HG02885 (cell line): Measurements from ENCODE around the gene TTC28.
A peak's percentile ranks its signal among the peaks of the same experiment; 100 is the strongest.

Experiments used
- ATAC-seq: cut with Tn5 transposase; IDR thresholded peaks from one replicate; pipeline ENCODE4 v1.9.1; 2021; ENCODE audit warnings: mild to moderate bottlenecking; ENCODE audit not compliant: unreplicated experiment, poor library complexity

Gene TTC28

DNA sequence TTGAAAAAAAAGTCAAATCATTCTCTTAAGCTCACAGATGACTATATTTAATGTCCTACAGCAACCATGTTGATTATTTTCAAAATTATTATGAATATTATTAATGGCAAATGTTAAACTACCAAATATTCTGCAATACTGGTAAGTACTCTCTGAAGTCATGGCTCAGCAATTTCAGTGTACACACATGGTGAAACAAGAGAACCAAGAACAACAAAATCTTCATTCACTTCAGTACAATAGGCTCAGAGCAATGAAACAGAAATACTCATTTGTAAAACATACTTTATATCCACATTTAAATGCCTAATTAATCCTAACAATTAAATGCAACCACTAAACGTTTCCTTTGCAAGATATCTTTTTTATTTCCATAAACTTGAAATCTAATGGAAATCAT lies 347.2 kb downstream of the TTC28 start:
- no peak for ATAC-seq

DNA sequence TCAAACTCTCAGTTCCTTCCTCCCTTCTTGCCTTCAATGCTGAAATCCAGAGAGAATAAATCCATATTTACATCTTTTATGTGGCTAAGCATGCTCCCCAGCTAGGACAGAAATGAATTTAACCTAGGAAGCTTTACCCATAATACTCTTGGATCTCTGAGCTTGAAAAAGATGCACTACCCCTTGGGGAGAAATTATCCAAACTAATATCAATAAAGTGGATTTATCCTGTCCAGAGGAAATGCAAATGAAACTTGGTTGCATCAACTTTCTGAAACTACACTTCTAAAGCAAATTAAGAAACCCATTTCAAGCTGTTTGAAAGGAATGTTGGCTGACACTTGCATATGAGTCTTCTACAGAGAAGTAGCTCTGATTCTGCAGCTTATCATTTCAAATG lies 347.9 kb downstream of the TTC28 start:
- no peak for ATAC-seq

DNA sequence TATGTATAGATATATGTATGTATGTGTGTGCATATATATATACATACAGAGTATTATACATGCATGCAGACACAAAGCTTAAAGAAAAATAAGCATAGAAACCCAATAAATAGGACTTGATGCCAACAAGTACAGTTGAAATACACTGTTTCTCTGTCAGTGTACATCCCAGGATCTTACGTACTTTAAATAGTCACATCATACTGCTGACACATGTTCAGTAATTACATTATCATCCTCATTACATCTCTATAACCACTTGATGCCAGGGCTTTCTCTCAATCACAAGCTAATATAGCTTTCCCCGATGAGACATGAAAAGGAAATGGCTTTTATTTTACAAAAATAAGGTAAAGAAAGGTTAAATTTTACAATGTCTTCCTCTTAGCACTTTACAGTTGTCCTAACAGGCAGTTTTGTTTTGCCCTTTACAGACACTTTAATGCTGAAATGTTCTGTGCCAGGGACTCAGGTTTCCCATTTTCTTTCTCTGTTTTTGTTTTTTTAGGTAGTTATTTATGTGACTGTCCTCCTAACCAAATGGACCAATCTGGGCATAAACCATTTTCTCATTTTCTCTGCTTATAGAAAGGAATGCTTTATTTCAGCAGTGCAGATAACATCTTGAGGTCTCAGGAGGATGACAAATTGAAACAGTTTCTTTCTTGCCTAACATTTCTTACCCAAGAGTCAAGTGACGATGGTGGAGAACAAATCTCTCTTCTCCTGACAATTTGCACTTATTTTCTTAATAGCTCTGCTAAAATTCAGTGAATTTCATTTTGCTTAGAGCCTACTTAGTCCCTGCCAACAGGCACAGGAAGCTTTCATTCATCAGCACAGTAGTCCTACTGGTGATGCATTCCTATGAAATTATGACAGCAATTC lies 350.2 kb downstream of the TTC28 start:
- no peak for ATAC-seq

DNA sequence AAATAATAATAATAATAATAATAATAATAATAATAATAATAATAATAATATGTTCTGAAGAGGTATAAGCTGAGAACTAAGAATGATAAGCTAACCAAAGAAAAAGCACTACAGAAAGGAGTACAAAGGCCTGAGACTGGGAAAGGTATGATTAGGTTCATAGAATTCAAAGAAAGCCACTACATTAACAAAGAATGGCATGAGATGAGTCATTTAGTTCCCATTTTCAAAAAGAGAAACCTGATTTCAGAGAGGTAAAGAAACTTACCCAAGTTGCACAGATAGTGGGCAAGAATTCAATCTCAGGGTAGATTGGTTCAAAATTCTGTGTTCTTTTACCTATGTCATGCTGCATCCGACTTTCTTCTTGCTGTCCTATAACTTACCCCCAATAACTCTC lies 350.9 kb downstream of the TTC28 start:
- ATAC-seq = no peak

DNA sequence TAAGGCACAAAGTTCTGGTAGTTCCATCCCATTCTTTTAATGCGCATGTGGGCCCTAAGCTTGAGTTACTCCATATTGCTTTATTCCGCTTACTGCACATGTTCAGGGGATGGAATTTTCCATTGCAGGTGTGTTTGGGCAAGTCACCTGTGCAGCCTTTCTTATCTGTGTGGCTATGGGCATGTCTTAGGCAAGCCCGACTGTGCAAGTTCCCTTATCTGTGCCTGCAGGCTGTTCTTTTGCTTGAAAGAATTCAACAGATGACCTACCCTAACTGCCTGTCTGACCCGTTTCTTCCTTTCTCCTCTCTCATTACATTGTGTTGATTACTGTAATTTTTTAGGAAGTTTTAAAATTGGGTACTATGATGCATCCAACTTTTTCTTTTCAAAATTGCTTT lies 363.6 kb downstream of the TTC28 start:
- no peak for ATAC-seq

DNA sequence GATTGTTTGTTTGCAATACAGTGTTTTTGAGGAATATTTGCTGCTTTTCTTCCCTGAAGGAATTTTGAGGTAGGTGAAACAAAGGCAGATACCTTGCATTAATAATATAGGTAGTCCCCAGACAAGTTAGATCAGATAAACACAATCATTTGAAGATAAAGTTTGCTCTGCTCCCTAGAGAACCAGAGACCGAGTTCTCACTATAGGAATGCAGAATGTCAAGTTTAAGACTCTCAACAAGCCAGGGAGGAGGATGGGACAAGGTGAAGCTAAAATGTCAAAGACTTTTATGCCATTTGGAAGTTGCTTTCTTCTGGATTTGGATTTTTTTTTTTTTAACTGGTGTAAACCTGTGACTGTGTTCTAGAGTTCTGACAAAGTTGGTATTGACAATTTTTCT lies 364.7 kb downstream of the TTC28 start:
- no peak for ATAC-seq

DNA sequence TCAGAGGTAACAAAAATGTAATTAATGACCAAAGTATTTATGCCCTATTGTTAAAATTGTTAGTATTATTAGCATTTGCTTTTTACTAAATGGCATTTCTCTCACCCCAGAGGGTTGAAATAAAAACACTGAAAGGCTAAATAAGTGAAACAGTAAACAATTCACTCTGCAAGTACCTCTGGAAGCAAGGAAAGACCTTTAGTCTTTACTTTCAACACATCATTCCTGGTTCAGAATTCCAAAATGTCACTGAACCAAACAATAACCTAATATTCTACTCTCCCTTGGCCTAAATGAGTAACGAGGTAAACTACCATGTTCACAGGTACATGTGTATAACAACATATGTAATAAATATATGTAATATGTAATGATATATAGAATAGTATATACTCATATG lies 369.3 kb downstream of the TTC28 start:
- ATAC-seq = no peak

DNA sequence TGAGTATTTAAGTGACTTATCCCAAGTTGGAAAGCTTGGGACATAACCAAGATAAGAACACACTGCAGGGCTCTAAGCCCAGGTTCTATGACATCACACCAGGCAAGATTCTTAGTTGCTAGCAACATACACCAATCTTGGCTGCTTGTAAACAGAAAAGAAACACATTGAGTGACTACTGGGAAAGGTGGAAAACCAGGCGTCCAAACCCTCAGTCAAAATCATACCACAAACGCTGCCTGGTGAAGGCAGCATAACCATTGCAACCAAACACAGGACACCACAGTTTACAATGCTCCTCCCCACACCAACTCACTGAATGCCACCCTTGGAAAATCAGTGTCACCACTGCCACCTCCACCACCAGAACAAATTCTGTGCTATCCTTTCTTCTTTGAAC lies 379.9 kb downstream of the TTC28 start:
- no peak for ATAC-seq

DNA sequence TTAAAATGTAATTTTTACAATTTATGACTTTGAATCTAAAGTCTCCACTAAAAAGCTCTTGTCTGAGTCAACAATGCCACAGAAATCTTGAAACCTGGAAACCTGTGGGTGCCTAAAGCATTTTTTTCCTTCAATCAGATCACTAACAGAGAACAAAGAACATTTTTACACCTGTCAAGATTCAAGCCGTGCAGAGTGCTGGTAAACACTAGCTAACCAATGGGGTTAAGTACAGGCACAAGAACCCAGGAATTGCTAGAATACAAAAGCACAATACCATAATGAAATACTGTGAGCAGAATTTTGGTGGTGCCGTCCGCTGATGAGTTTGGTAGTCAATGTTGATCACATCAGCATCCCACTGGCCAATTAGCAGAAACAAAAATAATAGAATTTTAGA lies 380.3 kb downstream of the TTC28 start:
- ATAC-seq = no peak

DNA sequence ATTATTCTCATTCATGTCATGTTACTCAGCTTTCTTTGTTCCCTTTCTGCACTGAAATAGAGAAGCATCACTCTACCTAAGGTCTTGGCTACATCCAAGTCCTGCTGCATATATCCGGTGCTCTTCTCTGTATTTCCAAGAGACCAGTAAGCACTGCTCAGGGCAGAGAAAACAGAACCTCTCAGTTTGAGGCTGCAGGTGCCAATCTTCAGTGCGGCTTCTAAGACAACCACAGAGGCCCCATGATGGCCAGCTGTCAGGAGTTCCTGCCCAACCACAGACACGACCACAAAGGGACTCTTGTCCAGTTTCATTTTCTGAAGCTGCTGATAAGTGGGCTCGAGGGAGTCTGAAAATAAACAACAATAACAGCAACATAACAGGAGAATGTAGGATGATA lies 382.1 kb downstream of the TTC28 start:
- peak; percentile 41 for ATAC-seq

DNA sequence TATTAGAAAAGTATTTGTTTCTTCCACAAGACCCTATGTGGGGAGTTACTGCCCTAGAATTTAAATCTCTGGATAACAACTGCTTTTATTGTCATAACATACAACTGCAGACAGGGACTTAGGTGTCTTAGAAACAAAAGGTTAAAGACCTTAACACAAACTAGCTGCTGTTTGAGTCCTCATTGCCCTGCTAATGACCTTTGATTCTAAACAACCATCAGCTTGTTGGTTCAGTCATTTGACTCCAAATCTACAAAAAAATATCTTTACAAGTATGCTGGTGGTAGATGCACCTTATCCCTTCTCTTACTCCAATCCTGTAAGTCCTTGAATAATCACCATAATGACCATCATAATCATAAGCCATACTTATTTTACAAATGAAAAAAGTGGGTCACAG lies 383.2 kb downstream of the TTC28 start:
- ATAC-seq = no peak

DNA sequence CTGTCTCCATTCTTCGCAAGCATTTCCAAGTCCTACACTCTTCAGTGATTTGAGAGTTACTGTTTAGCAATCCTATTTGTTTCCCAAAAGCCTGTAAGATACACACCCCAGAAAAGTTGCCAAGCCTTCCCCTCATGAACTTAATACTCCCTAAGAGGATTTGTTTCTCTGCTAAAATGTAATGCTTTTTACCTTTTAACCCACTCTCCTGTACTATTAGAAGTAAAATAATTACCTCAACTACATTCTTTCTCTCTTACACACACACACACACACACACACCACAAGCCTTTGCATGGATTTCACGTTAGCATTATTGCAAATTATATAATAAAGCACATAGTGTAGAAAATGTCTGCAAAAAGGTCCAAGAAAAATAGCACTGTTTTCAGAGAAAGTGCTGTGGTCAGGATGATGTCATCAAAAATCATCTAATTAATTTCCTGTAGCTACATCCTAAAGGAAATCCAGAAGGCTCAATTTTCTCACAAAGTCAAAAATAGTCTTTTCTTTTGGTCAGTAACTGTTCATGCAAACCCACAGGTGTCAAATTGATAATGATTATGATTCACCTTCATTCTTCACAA lies 396.5 kb downstream of the TTC28 start:
- ATAC-seq = no peak

DNA sequence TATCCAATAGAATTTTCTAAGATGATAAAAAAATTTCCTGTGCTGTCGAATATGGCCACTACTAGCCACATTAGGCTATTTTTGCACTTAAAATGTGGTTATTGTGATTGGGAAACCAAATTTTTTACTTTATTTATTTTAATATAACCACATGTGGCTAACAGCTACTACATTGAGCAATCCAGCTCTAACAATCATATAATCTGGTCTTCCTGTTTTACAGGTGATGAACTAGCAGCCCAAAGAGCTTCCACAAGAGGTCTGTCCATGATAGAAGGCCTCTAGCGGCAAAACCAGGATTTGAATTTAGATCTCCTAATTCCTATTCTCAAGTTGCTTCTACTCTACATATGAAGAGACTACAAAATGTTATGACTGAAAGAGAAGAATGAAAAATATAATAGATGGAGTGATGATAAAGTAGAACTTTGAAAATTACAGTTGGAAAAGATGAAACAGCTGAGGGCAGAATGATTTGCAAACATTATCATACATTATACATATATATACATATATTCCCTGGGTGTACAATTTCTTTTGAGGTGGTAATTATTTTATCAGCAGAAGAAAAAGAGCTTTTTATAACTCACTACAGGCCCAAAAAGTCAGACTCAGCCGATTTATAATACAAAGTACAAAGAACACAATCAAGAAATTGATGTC lies 397.1 kb downstream of the TTC28 start:
- no peak for ATAC-seq

DNA sequence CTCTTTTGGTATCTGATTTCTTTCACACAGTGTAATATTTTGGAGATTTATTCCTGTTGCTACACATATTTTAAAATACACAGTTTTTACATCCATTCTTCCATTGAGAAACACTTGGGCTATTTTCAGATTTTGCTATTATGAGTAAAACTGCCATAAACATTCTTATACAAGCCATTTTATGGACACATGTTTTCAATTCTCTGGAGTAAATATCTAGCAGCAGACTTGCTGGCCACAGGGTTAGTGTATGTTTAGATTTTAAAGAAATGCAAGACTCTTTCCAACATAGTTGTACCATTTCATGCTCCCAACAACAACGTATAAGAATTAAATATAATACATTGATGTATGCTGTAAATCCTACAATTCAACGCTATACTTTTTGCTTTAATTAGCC lies 399.8 kb downstream of the TTC28 start:
- ATAC-seq = no peak

DNA sequence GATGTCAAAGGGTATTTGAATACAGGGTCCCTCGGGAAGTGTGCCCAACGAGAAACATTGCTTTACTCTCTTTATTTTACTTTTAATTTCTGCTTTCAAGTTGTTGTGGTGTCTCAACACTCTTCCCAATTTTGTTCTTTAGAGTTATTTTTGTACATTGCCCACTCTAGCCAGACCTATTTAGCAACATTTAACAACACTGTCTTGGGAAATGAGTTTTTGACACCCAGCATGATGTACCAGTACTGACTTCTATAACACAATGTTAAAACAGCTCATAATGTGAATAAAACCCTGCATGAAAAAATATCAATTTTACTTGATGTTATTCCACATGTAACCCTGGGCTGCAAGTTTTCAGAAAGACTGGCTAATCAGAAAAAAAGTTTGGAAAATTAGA lies 410.4 kb downstream of the TTC28 start:
- no peak for ATAC-seq

DNA sequence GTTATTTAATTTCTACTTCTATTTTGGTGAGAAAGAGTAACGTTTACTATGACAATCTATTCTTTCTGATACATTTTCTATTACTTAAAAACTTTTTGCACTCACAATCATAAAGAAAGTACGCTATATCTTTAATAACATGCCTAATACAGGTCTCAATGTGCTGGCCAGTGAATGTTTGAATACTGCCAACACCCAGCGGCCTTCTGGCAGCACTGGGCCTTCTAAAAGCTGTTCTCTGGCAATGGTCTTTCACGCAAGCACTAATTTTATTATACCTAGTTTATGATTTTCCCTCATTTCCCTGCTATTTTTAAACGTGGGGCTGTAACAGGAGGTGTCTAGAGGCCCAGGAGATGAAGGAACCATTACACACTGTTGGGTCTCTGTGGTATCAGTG lies 410.8 kb downstream of the TTC28 start:
- ATAC-seq = no peak

DNA sequence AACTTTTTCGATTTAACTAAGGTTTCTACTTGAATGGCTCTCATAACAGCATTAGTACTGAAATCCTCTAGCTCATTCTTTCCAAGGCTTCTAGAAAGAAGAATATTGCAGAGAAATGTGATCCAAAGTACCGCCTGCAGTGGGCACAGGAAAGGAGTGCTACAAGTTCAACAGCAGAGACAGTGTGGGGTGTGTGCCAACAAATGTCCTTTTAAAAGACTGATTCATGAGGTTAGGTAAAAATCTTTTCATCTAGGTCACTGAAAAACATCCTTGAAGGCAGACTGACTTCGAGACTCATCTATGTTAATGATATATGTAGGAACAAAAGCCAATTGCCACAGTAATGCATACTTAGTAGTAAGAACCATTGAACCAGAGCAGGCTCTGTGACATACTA lies 411.5 kb downstream of the TTC28 start:
- no peak for ATAC-seq

DNA sequence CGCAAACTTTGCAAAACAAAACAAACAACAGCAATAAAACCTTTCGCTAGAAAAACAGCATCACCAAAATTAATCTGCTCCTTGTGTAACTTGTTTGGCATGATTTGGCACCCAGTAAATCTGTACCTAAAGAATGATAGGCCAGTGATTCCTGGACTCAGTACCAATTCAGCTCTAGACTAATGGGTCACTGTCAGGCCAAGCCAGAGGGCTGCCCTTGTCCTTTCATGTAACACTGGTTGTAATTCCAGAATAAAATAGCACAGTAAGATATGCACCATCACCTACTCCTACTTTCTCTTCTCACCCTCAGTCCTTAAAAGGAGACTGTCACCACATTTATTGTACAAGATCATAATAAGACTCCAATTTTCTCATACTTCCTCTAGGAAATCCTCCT lies 419.0 kb downstream of the TTC28 start:
- ATAC-seq = no peak

DNA sequence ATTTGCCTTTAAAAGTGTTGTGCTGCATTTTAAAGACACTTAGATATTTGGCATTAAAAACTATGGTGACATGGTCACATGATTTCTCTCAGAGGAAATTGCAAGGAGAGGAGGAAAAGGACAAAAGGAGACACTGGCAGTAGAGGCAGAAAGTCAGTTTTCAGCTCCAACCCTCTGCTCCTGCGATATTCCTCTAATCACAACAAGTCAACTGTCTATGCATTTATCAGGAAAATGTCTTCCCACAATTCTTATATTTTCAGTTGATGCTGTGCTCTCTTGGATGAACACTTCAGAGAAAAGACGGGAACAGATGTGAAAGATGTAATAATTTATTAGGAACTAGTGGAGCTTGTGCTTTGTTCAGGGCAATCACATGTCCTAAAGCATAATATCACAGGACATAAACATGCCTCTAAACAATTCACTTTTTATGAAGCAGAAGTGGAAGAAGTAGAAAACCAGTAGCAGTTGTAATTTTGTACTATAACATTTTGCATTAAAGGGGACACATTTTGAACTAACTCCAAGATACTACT lies 419.8 kb downstream of the TTC28 start:
- no peak for ATAC-seq

DNA sequence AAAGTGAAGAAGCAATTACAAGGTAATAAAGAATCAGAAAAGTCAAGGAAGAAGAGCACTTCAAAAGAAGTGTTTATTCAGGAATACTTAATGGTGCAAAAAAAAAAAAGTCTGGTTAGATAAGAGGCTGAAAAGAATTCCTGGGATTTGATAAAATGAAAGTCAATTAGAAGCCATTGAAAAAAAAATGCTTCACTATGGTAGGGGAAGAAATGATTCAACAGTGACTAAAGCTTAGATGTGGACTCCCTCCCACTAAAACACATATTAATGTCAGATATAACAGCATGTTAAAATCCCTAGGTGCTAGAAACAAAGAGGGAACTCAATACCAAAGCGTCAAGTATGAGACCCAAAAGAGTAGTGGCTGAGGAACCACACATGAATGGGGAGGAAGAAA lies 425.2 kb downstream of the TTC28 start:
- no peak for ATAC-seq

DNA sequence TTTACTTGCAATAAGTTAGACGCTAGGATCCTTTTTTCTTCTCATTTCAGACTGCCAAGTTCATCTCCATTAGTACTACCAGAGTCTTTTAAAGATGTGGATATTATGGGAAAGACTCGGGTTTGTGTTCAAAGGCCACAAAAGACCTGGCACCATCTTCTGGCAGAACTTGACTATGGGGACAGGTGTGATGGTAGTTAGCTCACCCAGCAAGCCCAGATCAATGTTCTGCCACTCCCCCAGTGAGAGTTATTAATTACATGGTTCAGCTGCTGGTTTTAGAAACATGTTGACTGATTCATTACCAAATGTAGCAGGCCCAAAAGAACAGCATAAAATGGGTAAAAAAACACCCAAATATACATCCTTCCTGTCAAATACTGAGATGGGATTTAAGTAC lies 427.1 kb downstream of the TTC28 start:
- ATAC-seq = no peak
